AG04450 (cell line): ENCODE data around the gene DYRK1B. TPM values are rescaled to one million over a fixed set of nuclear protein-coding genes. Genes with fewer than 3 reads are reported as not detected.
A peak's percentile ranks its signal among the peaks of the same experiment; 100 is the strongest.

Source experiments
- CTCF ChIA-PET: fragments of 300-600, 350-600 bp; formaldehyde crosslinking; extraction: SDS; loops from one replicate; lab custom pipeline; 2022; ENCODE audit warnings: antibody characterized with exemption, inconsistent platforms; lab: Charles Lee
- POLR2A ChIA-PET: fragments of 350-600 bp; formaldehyde crosslinking; extraction: SDS; loops from one replicate; lab custom pipeline; 2021; ENCODE audit warnings: antibody characterized with exemption, inconsistent platforms; lab: Yijun Ruan, JAX
- DNase-seq: peaks from one replicate; pipeline ENCODE4 v3.0.0-alpha.2; 2011; ENCODE audit warnings: low read depth, low spot score
- H3K27ac ChIP-seq: one replicate; pipeline ENCODE4 v1.5.1; 2012; ENCODE audit warnings: low read depth, low read length, control low read depth
- H3K27me3 ChIP-seq: one replicate; pipeline ENCODE4 v1.6.0; 2012; ENCODE audit warnings: low read length; ENCODE audit not compliant: control insufficient read depth, insufficient read depth
- H3K4me3 ChIP-seq: 2 replicates; pipeline ENCODE4 v1.5.1; 2011; ENCODE audit warnings: mild to moderate bottlenecking, low read depth, low read length, control low read depth
- H3K9me3 ChIP-seq: 2 replicates; pipeline ENCODE4 v1.5.1; 2012; ENCODE audit warnings: low read length; ENCODE audit not compliant: control insufficient read depth, insufficient read depth
- polyA plus RNA-seq: library from polyadenylated mRNA; depleted of rRNA; stranded (reverse); fragments of >200 nt; gene quantifications from 2 replicates; pipeline ENCODE4 v1.2.3, GENCODE V29; 2011
- TF ChIP-seq, protein P1 (sequence below): IDR thresholded peaks from 2 replicates; pipeline ENCODE4 v1.5.1; 2011; ENCODE audit warnings: low read depth, low read length, control low read depth, inconsistent platforms

The DYRK1B gene
- polyA plus RNA-seq, 1 experiment = 9.2 TPM

DNA sequence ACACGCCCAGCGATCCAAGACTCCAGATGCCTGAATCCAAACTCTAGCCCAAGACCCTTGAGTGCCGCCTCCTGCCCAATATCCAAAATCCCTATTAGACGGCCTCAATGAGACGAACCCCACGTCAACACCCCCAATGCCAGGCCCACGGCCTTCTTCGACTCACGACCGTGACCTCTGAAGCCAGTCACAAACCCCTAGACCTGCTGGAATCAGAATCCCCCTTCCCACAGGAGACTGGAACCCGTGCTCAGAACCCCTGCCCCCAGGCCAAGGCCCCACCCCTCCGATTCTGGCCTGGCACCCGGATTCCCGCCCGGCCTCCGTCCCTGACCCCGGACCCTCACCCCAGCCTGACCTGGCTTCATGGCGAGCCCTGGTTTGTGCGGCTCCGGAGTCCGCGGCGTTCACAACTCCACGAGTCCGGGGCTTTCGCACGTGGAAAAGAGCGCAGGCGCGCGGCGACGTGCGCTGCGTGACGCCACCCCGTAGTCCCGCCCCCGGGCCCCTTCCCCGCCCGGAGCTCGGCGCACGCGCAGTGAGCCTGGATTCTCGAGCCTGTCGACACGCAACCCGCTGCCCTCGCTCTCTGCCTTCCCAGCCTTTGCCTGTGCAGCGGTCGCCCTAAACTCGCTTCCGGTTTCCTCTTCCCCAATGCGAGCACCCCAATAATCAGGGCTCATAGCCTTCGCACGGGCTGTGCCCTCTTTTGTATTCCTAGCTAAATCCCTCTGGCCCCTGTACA lies 12.1 kb upstream of the DYRK1B start, which contains the start of gene FBL:
Gene FBL (minus strand): TSS at position 447 of the 745 bp plus-strand sequence. CDS start 79 bp downstream, at position 368.
- peak within 1 kb of the TSS; percentile 77 for H3K27ac ChIP-seq
- peak; percentile 75 for DNase-seq
- CTCF ChIA-PET = interaction anchor here (0.6 to 7.2 kb wide), 12 partner anchors 11 to 295 kb away, joined by 3 to 226 read pairs (median 4); partner anchors contain the start of gene PSMC4
- POLR2A ChIA-PET = interaction anchor here (0.6 to 2.7 kb wide), 3 partner anchors 12 to 39 kb away, joined by 3 to 23 read pairs (median 6); partner anchors contain the start of gene DYRK1B
- TF ChIP-seq, protein P1, sequence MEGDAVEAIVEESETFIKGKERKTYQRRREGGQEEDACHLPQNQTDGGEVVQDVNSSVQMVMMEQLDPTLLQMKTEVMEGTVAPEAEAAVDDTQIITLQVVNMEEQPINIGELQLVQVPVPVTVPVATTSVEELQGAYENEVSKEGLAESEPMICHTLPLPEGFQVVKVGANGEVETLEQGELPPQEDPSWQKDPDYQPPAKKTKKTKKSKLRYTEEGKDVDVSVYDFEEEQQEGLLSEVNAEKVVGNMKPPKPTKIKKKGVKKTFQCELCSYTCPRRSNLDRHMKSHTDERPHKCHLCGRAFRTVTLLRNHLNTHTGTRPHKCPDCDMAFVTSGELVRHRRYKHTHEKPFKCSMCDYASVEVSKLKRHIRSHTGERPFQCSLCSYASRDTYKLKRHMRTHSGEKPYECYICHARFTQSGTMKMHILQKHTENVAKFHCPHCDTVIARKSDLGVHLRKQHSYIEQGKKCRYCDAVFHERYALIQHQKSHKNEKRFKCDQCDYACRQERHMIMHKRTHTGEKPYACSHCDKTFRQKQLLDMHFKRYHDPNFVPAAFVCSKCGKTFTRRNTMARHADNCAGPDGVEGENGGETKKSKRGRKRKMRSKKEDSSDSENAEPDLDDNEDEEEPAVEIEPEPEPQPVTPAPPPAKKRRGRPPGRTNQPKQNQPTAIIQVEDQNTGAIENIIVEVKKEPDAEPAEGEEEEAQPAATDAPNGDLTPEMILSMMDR = no peak
- no peaks in the 10 kb centered on the region for H3K9me3 ChIP-seq
- no peaks in the 10 kb centered on the region for H3K27me3 ChIP-seq
- peak within 1 kb of the TSS; percentile 92 for H3K4me3 ChIP-seq

DNA sequence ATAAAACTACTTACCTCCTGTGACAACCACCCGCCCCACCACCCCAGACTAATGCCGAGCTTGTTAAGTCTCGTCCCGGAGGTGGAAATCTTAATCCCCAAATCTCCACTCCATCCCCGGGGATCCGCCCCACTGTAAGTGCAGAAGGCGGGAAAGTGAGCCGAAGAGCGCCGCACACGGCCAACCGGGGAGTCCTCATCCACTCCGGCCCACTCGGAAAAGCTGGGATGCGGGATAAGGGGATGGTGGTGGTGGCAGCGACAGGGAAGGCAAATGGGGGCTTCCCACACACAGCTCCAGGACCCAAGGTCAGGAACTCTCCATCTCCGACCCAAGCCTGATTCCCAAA lies 11.6 kb upstream of the DYRK1B start:
- ChIA-PET CTCF (interaction anchor here (0.6 to 7.2 kb wide), 13 partner anchors 10 to 453 kb away, joined by 3 to 226 read pairs (median 7); partner anchors contain the start of genes DYRK1B and PSMC4), POLR2A (interaction anchor here (0.6 to 2.7 kb wide), 2 partner anchors 12 to 14 kb away, joined by 3 to 23 read pairs; partner anchors contain the start of gene DYRK1B)
- no peaks in the 10 kb centered on the region for H3K27me3 ChIP-seq
- no peak for DNase-seq
- peak overlapping the region; percentile 31 for H3K27ac ChIP-seq
- no peaks in the 10 kb centered on the region for H3K9me3 ChIP-seq
- H3K4me3 ChIP-seq = peak overlapping the region; percentile 92
- TF ChIP-seq, protein P1 = peak; percentile 31

DNA sequence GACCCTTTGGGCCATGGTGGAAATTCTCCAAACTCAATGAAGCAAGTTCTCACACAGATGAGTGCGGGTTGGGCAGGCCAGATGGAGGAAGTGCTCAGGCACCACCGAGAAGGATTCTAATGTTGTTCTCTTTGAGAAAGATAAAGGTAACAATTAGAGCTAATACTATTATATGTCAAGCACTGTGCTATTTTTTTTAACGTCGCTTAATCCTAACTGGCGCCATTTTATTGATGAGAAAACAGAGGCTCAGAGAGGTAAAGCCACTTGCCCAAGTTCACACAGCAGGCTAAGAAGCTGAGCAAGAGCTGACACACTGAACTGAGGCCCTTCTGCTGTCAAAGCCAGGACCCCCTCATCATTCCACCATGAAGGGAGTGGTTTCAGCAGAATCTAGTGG lies 11.2 kb upstream of the DYRK1B start:
- H3K9me3 ChIP-seq = no peaks in the 10 kb centered on the region
- peak overlapping the region; percentile 92 for H3K4me3 ChIP-seq
- TF ChIP-seq, protein P1 = no peak
- DNase-seq = no peak
- ChIA-PET POLR2A (interaction anchor here (0.5 to 2.7 kb wide), 2 partner anchors 11 to 158 kb away, joined by 5 to 23 read pairs; partner anchors contain the start of gene DYRK1B), CTCF (interaction anchor here (0.6 to 7.2 kb wide), 17 partner anchors 10 to 453 kb away, joined by 3 to 226 read pairs (median 7); partner anchors contain the start of genes DYRK1B and PSMC4)
- H3K27me3 ChIP-seq = no peaks in the 10 kb centered on the region
- H3K27ac ChIP-seq = no peak overlapping the region

DNA sequence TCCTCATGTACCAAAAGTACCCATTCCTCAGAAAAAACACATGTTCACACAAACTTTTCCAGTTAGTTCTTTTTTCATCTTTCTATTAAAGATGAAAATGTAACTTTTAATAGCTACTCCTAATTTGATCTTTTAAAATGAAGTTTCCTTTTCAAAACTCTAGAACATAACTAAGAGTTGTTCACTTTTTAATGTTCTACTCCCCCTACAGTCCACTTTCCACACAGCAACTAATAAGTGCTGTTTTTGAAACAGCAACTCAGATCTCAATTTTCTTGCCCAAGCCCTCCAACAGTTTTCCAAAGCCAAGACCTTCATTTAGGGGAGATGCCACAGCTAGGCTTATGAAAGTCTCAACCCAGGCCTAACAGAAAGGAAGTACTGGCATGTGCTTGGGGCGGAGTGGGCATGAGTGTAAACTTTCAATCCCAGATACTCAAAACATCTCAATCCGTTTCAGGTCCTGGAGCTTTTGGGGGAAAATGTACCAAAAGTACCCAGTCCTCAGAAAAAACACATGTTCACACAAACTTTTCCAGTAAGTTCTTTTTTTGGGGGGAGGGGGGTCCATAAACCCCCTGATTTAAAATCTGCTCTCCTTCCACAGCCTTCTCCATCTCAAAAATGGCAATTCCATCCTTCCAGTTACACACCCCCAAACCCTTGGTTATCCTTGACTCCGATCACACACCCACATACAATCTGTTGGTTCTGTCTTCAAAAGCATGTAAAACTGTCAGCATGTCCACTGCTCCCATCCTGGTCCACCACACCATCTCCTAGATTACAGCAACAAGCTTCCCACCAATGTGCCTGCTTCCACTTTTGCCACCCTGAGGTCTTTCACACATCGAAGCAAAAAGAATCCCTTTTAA lies 10.2 kb upstream of the DYRK1B start:
- DNase-seq = peak; percentile 15
- ChIA-PET POLR2A (interaction anchor here (1.4 to 1.9 kb wide), 2 partner anchors 10 to 126 kb away, joined by 3 to 16 read pairs; partner anchors contain the start of gene DYRK1B), CTCF (interaction anchor here (0.6 to 7.2 kb wide), 32 partner anchors 9 to 1521 kb away, joined by 3 to 226 read pairs (median 6); partner anchors contain the start of genes DYRK1B, PSMC4 and ZNF546)
- peak overlapping the region; percentile 1 for H3K27ac ChIP-seq
- no peaks in the 10 kb centered on the region for H3K27me3 ChIP-seq
- H3K4me3 ChIP-seq = peak overlapping the region; percentile 92; the same call in 1 of the 2 replicates
- TF ChIP-seq, protein P1 = peak; percentile 78
- H3K9me3 ChIP-seq = no peaks in the 10 kb centered on the region
